HG03457 (cell line): ENCODE measurements around the gene C6orf62.
"Not testable (repeated sequence)": the region's sequence is repeated elsewhere in the genome, so short reads cannot be mapped to it uniquely, and the experiment has no call there.

Experiments used
- ATAC-seq: cut with Tn5 transposase; IDR thresholded peaks from one replicate; pipeline ENCODE4 v1.9.1; 2021; ENCODE audit warnings: moderate number of reproducible peaks; ENCODE audit not compliant: unreplicated experiment

C6orf62 gene

GRCh38 chr6:24668997-24669361, 50.0 kb downstream of the C6orf62 start:
- no peak for ATAC-seq

DNA sequence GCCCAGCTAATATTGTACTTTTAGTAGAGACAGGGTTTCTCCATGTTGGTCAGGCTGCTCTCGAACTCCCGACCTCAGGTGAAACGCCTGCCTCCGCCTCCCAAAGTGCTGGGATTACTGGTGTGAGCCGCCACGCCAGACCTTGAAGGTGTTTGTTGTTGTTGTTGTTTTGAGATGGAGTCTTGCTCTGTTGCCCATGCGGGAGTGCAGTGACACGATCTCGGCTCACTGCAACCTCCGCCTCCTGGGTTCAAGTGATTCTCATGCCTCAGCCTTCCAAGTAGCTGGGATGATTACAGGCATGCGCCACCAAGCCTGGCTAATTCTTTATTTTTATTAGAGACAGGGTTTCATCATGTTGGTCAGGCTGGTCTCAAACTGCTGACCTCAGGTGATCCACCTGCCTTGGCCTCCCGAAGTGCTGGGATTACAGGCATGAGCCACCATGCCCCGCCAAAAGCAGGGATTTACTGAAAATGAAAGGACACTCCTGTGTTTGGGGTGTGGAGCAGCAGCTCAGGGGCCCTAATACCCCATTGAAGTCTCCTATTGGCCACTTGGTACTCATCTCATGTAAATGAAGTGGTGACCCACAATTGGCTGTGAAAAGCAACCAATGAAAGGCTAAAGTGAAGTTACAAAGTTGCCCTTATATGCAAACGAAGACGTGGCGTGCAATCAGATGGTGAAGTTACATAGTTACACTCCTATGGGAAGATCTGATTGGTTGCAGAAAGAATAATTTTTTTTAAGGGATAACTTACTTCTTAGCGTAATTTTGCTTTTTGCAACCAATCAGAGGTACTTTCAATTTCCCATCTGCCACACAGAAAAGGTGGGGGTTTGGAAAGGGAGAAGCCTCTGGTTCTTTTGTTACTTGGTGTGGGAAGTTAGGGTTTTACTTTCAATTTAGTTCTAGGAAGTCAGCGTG, 50.6 kb downstream of the C6orf62 start:
- ATAC-seq: not testable (repeated sequence)

DNA sequence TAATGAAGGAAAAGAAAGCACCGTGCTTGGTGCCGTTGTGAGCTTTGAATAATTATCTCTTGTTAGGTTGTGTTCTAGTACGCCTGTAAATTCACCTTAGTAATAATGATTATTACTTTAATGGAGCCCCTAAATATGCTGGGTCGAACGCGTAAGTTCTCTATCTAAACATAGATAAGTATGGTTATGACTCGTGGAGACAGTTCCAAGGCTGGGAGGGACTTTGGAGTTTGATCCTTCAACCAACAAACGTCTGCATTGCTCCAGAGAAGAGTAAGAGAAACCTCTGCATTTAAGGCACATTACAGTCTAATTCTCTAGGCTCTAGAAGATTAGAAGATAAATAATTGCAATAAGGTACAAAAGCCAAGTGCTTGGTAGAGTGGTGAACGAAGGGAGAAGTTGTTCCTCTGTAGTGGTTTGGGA, 51.6 kb downstream of the C6orf62 start:
- no peak for ATAC-seq

DNA sequence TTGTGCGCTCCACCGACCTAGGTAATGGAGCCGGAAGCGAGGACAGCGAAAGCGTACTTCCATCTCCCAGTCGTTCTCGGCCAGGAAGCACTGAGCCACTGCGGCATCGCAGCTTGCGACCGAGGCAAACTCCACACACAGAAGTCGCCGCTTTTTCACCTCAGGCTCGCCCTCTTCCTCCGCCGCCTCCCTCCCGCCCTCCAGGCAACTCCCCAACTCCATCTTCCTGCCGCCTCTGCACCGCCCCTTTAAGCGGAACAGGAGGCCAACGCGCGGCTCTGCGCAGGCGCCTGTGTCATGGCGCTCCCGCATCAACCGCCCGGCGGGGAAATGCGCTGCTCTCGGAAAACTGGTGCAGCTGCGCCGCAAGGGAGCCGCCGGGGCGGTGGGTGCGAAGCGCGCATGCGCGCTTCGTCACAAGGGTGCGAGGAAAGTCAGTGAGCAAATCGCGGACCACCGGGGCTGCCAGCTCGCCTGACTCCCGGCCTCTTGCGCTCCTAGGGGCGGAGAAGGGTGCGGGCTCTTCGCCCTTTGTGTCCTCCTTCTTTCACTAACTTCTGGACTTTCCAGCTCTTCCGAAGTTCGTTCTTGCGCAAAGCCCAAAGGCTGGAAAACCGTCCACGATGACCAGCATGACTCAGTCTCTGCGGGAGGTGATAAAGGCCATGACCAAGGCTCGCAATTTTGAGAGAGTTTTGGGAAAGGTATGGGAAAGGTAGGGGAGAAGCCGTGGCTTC, 52.1 kb downstream of the C6orf62 start, which contains the start of the genes ACOT13 and TDP2:
Gene ACOT13 (plus strand): TSS at position 437 of the 737 bp plus-strand sequence. CDS start 187 bp downstream, at position 624.
Gene TDP2 (minus strand): TSS at position 259 of the 737 bp plus-strand sequence. CDS start 37 bp downstream, at position 222.
- peak; percentile 94 for ATAC-seq

- ATAC-seq: peak; percentile 23
Measured at GRCh38 chr6:24666097-24666640, 52.8 kb downstream of the C6orf62 start.

DNA sequence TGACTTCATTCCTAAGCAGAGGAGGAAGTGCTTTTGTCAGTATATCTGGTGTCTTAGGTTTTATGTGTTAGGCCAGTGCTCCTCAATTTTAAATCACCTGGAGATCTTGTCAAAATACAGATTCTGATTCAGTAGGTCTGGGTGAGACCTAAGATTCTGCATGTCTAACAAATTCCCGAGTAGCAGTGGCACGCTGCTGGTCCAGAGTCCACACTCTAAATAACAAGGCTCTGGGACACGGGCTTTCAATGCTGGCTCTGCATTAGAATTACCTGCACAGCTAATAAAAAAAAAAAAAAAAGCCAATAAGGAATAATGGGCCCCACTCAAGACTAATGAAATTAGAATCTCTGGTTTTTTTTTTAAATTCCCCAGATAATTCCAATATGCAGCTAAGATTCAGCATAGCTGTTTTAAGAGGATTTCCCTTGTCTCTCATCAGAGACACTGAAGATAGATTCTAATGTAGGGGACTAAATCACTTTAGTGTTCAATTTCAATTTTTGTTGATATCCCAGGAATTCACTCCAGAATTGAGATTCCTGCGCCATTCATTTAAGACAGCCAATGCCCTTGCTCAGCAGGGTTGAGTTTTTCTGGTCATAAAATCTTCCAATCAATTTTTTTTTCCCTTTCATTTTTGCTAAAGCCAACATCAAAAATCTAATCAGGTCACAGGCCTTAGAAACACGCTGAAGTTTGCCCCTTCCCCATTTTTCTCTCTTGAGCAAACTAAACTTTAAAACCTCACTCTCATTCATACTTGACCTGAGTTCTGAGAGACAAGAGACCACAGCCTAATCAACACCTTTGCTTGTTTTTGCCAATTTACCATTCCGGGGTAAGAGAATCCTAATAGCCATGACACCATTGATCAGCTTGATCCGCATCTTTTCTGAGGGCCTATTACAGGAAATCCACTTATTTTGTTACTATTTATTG, 54.6 kb downstream of the C6orf62 start:
- ATAC-seq: no peak

- no peak for ATAC-seq
Measured at GRCh38 chr6:24663189-24663588, 55.8 kb downstream of the C6orf62 start.

DNA sequence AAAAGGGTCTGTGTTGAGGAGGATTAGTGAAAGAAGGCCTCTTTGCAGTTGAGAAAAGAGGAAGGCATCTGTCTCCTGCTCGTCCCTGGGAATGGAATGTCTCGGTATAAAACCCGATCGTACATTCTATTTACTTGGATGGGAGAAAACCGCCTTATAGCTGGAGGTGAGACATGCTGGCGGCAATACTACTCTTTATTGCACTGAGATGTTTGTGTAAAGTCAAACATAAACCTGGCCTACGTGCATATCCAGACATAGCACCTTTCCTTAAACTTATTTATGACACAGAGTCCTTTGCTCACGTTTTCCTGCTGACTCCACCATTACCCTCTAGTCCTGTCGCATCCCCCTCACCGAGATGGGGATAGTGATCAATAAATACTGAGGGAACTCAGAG, 56.7 kb downstream of the C6orf62 start:
- no peak for ATAC-seq

GRCh38 chr6:24661759-24662158, 57.2 kb downstream of the C6orf62 start:
- not testable (repeated sequence) for ATAC-seq

- ATAC-seq: no peak
Measured at GRCh38 chr6:24660105-24660504, 58.8 kb downstream of the C6orf62 start.

- ATAC-seq: no peak
Measured at GRCh38 chr6:24659561-24659960, 59.4 kb downstream of the C6orf62 start.

DNA sequence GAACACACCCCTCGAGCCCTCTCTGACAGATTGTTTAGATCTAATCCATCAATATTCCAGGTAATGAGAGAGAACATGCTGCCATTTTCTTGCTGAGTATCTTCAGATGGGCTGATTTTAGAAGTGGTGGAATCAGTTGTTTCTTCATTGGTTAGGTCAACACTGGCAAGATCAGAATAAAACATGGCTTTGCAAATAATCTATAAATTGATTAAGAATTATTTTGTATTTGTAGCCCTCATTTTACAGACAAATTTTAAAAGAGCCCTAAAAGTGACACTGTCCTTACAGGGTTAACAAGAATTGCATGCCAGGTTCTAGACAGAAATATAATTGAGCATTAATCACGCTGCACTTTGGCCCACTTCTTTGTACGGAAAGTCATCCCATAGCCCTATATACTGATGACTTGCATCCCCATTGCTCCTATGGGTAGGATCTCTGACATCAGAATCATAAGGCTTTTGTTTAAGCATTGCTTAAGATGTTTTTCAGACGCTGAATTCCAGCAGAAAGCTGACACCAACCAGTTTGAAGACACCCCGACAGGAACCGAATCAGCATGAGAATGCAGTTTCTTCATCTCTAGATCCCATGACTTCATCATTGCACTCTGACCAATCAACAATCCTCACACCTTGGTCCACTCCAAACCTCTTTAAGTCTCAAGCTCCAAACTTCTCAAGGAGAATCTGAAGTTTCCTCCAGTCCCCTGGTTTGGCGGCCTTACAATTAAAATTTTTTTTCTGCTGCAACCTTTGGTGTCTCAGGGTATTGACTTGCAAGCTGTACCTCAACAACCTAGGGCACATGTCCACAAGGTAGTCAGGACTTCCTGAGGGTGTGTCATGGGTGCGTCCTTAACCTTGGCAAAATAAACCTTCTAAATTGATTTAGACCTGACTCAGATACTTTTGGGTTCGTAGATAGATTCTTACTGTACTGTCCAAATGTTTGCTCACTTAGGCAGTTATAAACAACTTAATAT, 60.1 kb downstream of the C6orf62 start:
- ATAC-seq: no peak

DNA sequence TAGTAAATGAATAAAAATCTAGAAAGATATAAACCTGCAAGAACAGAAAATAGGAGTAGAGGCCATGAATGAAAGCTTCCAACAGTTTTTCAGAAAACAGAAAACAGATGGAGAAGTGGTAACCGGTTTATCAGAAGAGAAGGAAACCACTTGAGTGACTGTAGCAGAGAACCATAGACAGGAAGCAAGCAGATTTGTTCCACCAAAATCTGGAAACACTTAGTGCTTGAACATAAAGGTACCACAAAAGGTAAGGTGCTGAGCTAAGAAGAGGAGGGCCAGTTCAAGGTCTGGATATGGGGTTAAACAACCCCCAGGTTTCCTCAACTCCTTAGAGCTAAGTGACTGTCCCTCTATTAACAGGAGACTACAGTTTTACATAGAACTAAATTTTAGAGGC, 63.7 kb downstream of the C6orf62 start:
- ATAC-seq: no peak
